K562 (cell line): ENCODE results near the gene ZNF135. TPM values are rescaled to one million over a fixed set of nuclear protein-coding genes. Genes with fewer than 3 reads are reported as not detected.

ENCODE experiments used
- ARID4B ChIP-seq: sonication (generic); formaldehyde crosslinking; IDR thresholded peaks from 2 replicates; pipeline ENCODE4 v1.8.0; 2022; ENCODE audit warnings: mild to moderate bottlenecking, missing genetic modification reagents
- BRCA1 ChIP-seq, 2 experiments: fragments of 450-650 bp in 1 of 2; sonication (generic) in 1 of 2; formaldehyde crosslinking in 1 of 2; IDR thresholded peaks; 2 replicates each; pipeline versions ENCODE4 v1.5.0 to v1.6.1; 2017 to 2020; ENCODE audit warnings: mild to moderate bottlenecking in 1 of 2, missing genetic modification reagents in 1 of 2
- HMGN3 ChIP-seq: IDR thresholded peaks from 2 replicates; pipeline ENCODE4 v1.6.1; 2011; ENCODE audit warnings: borderline replicate concordance, low read depth, mild to moderate bottlenecking, mixed read lengths, low read length; ENCODE audit not compliant: insufficient read length; ENCODE audit errors: extremely low read depth
- PCBP1 ChIP-seq: fragments of 200-400 bp; formaldehyde crosslinking; IDR thresholded peaks from 2 replicates; pipeline ENCODE4 v1.6.1; 2018; ENCODE audit warnings: mild to moderate bottlenecking, low read depth, low read length; ENCODE audit not compliant: poor library complexity, severe bottlenecking
- polyA plus RNA-seq, 8 experiments: library from polyadenylated mRNA; depleted of rRNA in 4 of 8; stranded (reverse) in 5 of 8; unstranded in 3 of 8; fragments of >200 nt; fragmentation: Nextera tagmentation in 2 of 8; fragmentation: Illumina TruSeq in 1 of 8; extraction: Ambion mirVana in 2 of 8; extraction: Trizol in 1 of 8; gene quantifications; 2 replicates each; pipeline versions ENCODE4 v1.2.1 to v1.2.3, GENCODE V29; 2011 to 2014; ENCODE audit warnings: inconsistent platforms in 1 of 8, missing spikeins in 1 of 8
- total RNA-seq, 7 experiments: library from RNA; depleted of rRNA in 6 of 7; stranded (reverse); fragments of >200 nt in 6 of 7; fragmentation: Illumina TruSeq in 2 of 7; extraction: Trizol in 2 of 7; gene quantifications; 2 replicates each; pipeline versions ENCODE4 v1.2.1 to v1.2.3, GENCODE V29; 2011 to 2021; ENCODE audit warnings: low replicate concordance in 1 of 7
- TF ChIP-seq, protein P1 (sequence below): sonication (generic); formaldehyde crosslinking; IDR thresholded peaks from 2 replicates; pipeline ENCODE4 v1.8.1; 2022; ENCODE audit warnings: missing genetic modification reagents
- TF ChIP-seq, protein P2 (sequence below), 2 experiments: fragments of 450-650 bp in 1 of 2; sonication (generic) in 1 of 2; formaldehyde crosslinking in 1 of 2; IDR thresholded peaks; 2 replicates each; pipeline versions ENCODE4 v1.7.1 to v1.9.0; 2016 to 2022; ENCODE audit warnings: inconsistent platforms in 1 of 2, mild to moderate bottlenecking in 1 of 2, missing genetic modification reagents in 1 of 2
- TF ChIP-seq, protein P3 (sequence below): IDR thresholded peaks from 2 replicates; pipeline ENCODE4 v1.6.1; 2016; ENCODE audit warnings: missing genetic modification characterization, missing compliant biosample characterization

Gene ZNF135
- total and polyA plus RNA-seq, 9 of the 15 experiments (the other 6 are each of a cell fraction or from before 2014, with no cell fraction given), result not detected

- TF ChIP-seq ARID4B (CRISPR knock-in tag), result no peak
- TF ChIP-seq, protein P1, sequence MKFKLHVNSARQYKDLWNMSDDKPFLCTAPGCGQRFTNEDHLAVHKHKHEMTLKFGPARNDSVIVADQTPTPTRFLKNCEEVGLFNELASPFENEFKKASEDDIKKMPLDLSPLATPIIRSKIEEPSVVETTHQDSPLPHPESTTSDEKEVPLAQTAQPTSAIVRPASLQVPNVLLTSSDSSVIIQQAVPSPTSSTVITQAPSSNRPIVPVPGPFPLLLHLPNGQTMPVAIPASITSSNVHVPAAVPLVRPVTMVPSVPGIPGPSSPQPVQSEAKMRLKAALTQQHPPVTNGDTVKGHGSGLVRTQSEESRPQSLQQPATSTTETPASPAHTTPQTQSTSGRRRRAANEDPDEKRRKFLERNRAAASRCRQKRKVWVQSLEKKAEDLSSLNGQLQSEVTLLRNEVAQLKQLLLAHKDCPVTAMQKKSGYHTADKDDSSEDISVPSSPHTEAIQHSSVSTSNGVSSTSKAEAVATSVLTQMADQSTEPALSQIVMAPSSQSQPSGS (CRISPR knock-in tag), result no peak
- TF ChIP-seq BRCA1 (IDR thresholded peaks at IDR 0.05), result no peak
- no peak for TF ChIP-seq BRCA1 (CRISPR knock-in tag; IDR thresholded peaks at IDR 0.05)
- TF ChIP-seq PCBP1, result no peak
- TF ChIP-seq, protein P2, sequence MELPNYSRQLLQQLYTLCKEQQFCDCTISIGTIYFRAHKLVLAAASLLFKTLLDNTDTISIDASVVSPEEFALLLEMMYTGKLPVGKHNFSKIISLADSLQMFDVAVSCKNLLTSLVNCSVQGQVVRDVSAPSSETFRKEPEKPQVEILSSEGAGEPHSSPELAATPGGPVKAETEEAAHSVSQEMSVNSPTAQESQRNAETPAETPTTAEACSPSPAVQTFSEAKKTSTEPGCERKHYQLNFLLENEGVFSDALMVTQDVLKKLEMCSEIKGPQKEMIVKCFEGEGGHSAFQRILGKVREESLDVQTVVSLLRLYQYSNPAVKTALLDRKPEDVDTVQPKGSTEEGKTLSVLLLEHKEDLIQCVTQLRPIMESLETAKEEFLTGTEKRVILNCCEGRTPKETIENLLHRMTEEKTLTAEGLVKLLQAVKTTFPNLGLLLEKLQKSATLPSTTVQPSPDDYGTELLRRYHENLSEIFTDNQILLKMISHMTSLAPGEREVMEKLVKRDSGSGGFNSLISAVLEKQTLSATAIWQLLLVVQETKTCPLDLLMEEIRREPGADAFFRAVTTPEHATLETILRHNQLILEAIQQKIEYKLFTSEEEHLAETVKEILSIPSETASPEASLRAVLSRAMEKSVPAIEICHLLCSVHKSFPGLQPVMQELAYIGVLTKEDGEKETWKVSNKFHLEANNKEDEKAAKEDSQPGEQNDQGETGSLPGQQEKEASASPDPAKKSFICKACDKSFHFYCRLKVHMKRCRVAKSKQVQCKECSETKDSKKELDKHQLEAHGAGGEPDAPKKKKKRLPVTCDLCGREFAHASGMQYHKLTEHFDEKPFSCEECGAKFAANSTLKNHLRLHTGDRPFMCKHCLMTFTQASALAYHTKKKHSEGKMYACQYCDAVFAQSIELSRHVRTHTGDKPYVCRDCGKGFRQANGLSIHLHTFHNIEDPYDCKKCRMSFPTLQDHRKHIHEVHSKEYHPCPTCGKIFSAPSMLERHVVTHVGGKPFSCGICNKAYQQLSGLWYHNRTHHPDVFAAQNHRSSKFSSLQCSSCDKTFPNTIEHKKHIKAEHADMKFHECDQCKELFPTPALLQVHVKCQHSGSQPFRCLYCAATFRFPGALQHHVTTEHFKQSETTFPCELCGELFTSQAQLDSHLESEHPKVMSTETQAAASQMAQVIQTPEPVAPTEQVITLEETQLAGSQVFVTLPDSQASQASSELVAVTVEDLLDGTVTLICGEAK (IDR thresholded peaks at IDR 0.05), result no peak
- TF ChIP-seq, protein P2 (CRISPR knock-in tag; IDR thresholded peaks at IDR 0.05), result no peak
- TF ChIP-seq HMGN3, result no peak
- TF ChIP-seq, protein P3, sequence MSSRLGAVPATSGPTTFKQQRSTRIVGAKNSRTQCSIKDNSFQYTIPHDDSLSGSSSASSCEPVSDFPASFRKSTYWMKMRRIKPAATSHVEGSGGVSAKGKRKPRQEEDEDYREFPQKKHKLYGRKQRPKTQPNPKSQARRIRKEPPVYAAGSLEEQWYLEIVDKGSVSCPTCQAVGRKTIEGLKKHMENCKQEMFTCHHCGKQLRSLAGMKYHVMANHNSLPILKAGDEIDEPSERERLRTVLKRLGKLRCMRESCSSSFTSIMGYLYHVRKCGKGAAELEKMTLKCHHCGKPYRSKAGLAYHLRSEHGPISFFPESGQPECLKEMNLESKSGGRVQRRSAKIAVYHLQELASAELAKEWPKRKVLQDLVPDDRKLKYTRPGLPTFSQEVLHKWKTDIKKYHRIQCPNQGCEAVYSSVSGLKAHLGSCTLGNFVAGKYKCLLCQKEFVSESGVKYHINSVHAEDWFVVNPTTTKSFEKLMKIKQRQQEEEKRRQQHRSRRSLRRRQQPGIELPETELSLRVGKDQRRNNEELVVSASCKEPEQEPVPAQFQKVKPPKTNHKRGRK (tag), result no peak
These were observed 38.9 kb downstream of the ZNF135 start, which contains the start of gene ZSCAN18 (continued) for GRCh38 chr19:58097781-58098681.
